HEK293 (cell line): ENCODE data around the gene UQCRQ.

Experiments
- ATF2 ChIP-seq: fragments of 450-650 bp; formaldehyde crosslinking; IDR thresholded peaks from 2 replicates; pipeline ENCODE4 v1.5.1; 2016; ENCODE audit warnings: missing biosample characterization, missing genetic modification characterization, low read depth
- BCL6B ChIP-seq: fragments of 450-650 bp; formaldehyde crosslinking; IDR thresholded peaks from 2 replicates; pipeline ENCODE4 v1.5.1; 2017; ENCODE audit warnings: missing biosample characterization, missing genetic modification characterization
- ELK4 ChIP-seq: IDR thresholded peaks from 2 replicates; pipeline ENCODE4 v1.6.1; 2011; ENCODE audit warnings: mild to moderate bottlenecking, low read depth, low read length, borderline replicate concordance
- OVOL3 ChIP-seq: fragments of 450-650 bp; formaldehyde crosslinking; IDR thresholded peaks from 2 replicates; pipeline ENCODE4 v1.5.1; 2016; ENCODE audit warnings: missing biosample characterization, missing genetic modification characterization
- PRDM1 ChIP-seq: fragments of 450-650 bp; formaldehyde crosslinking; IDR thresholded peaks from 2 replicates; pipeline ENCODE4; 2016; ENCODE audit warnings: missing biosample characterization, missing genetic modification characterization
- PRDM2 ChIP-seq: fragments of 450-650 bp; formaldehyde crosslinking; IDR thresholded peaks from 2 replicates; pipeline ENCODE4 v1.5.1; 2016; ENCODE audit warnings: missing biosample characterization, missing genetic modification characterization, borderline replicate concordance
- REPIN1 ChIP-seq: fragments of 450-650 bp; formaldehyde crosslinking; IDR thresholded peaks from 2 replicates; pipeline ENCODE4 v1.5.1; 2017; ENCODE audit warnings: missing biosample characterization, missing genetic modification characterization, low read depth
- SETDB1 ChIP-seq: IDR thresholded peaks from one replicate; pipeline ENCODE4 v1.6.1; 2017; ENCODE audit warnings: mild to moderate bottlenecking, low read length, moderate library complexity, mixed read lengths; ENCODE audit not compliant: insufficient read length
- ZBTB10 ChIP-seq: fragments of 450-650 bp; formaldehyde crosslinking; IDR thresholded peaks from 2 replicates; pipeline ENCODE4 v1.5.1; 2016; ENCODE audit warnings: missing biosample characterization, missing genetic modification characterization
- ZBTB49 ChIP-seq: fragments of 450-650 bp; formaldehyde crosslinking; IDR thresholded peaks from 2 replicates; pipeline ENCODE4 v1.5.1; 2016; ENCODE audit warnings: missing biosample characterization, missing genetic modification characterization, low read depth
- ZNF133 ChIP-seq: fragments of 450-650 bp; formaldehyde crosslinking; IDR thresholded peaks from 2 replicates; pipeline ENCODE4 v1.5.1; 2016; ENCODE audit warnings: missing biosample characterization, missing genetic modification characterization
- ZNF140 ChIP-seq: fragments of 450-650 bp; formaldehyde crosslinking; IDR thresholded peaks from 2 replicates; pipeline ENCODE4 v1.5.1; 2016; ENCODE audit warnings: missing biosample characterization, missing genetic modification characterization
- ZNF214 ChIP-seq: fragments of 450-650 bp; formaldehyde crosslinking; IDR thresholded peaks from 2 replicates; pipeline ENCODE4 v1.5.1; 2017; ENCODE audit warnings: missing biosample characterization, mild to moderate bottlenecking, missing genetic modification characterization, borderline replicate concordance
- ZNF350 ChIP-seq: fragments of 450-650 bp; formaldehyde crosslinking; IDR thresholded peaks from 2 replicates; pipeline ENCODE4 v1.5.0; 2017; ENCODE audit warnings: missing biosample characterization, mild to moderate bottlenecking, missing genetic modification characterization
- ZNF394 ChIP-seq: fragments of 450-650 bp; formaldehyde crosslinking; IDR thresholded peaks from 2 replicates; pipeline ENCODE4 v1.5.1; 2016; ENCODE audit warnings: missing biosample characterization, missing genetic modification characterization, mild to moderate bottlenecking, moderate library complexity, borderline replicate concordance
- ZNF449 ChIP-seq: fragments of 450-650 bp; formaldehyde crosslinking; IDR thresholded peaks from 2 replicates; pipeline ENCODE4 v1.5.1; 2017; ENCODE audit warnings: missing biosample characterization, mild to moderate bottlenecking, missing genetic modification characterization, moderate library complexity
- ZNF521 ChIP-seq: fragments of 450-650 bp; formaldehyde crosslinking; IDR thresholded peaks from 2 replicates; pipeline ENCODE4 v1.5.1; 2017; ENCODE audit warnings: missing biosample characterization, mild to moderate bottlenecking, missing genetic modification characterization
- ZNF529 ChIP-seq: fragments of 450-650 bp; formaldehyde crosslinking; IDR thresholded peaks from 2 replicates; pipeline ENCODE4 v1.5.1; 2017; ENCODE audit warnings: missing genetic modification characterization, missing biosample characterization; ENCODE audit not compliant: insufficient replicate concordance
- ZNF544 ChIP-seq: fragments of 450-650 bp; formaldehyde crosslinking; IDR thresholded peaks from 2 replicates; pipeline ENCODE4 v1.5.0; 2017; ENCODE audit warnings: missing biosample characterization, missing genetic modification characterization
- ZNF596 ChIP-seq: fragments of 450-650 bp; IDR thresholded peaks from 2 replicates; pipeline ENCODE4 v1.5.0; 2018; ENCODE audit warnings: missing biosample characterization, mild to moderate bottlenecking, missing genetic modification characterization, moderate library complexity
- ZNF785 ChIP-seq: fragments of 450-650 bp; formaldehyde crosslinking; IDR thresholded peaks from 2 replicates; pipeline ENCODE4 v1.5.1; 2016; ENCODE audit warnings: missing biosample characterization, missing genetic modification characterization
- ZSCAN30 ChIP-seq: fragments of 450-650 bp; IDR thresholded peaks from 2 replicates; pipeline ENCODE4 v1.5.1; 2018; ENCODE audit warnings: missing biosample characterization, mild to moderate bottlenecking, missing genetic modification characterization, moderate library complexity

The UQCRQ gene

GRCh38 chr5:132829742-132830435 is 36.6 kb upstream of the UQCRQ start (continued):
- TF ChIP-seq PRDM2 = no peak
- no peak for TF ChIP-seq ZNF596 (tag by site-specific recombination)
- TF ChIP-seq ZBTB49 (tag by site-specific recombination) = no peak
- TF ChIP-seq REPIN1 (tag by site-specific recombination) = no peak
- no peak for TF ChIP-seq ZNF521 (tag by site-specific recombination)
- TF ChIP-seq ZNF449 = peak; percentile 51; the same call in 1 of the 2 replicates
- no peak for TF ChIP-seq PRDM1 (tag by site-specific recombination)
- no peak for TF ChIP-seq BCL6B
- TF ChIP-seq ZNF529 (tag by site-specific recombination) = no peak
- peak; percentile 84 for TF ChIP-seq ZBTB10 (tag by site-specific recombination)
- TF ChIP-seq ZNF785 (tag by site-specific recombination) = no peak
- no peak for TF ChIP-seq OVOL3
- peak; percentile 100 for TF ChIP-seq ZSCAN30 (tag by site-specific recombination)
- no peak; the same call in 1 of the 2 replicates for TF ChIP-seq ZNF394
- no peak for TF ChIP-seq ZNF350 (tag by site-specific recombination)
- TF ChIP-seq SETDB1 = no peak
- TF ChIP-seq ELK4 = no peak
- TF ChIP-seq ZNF140 (tag by site-specific recombination) = no peak
- no peak for TF ChIP-seq ZNF214 (tag by site-specific recombination)
- TF ChIP-seq ZNF133 (tag by site-specific recombination) = no peak
- no peak for TF ChIP-seq ATF2 (tag by site-specific recombination)
- TF ChIP-seq ZNF544 (tag by site-specific recombination) = no peak
